Fibroblast of skin of abdomen (primary cell): ENCODE data around the gene PYGM.

ENCODE experiments used
- DNase-seq: peaks from one replicate; pipeline ENCODE4 v3.0.0-alpha.2; 2013

Gene PYGM

GRCh38 chr11:64734811-64735724 lies 24.7 kb downstream of the PYGM start:
- DNase-seq, result no peak

DNA sequence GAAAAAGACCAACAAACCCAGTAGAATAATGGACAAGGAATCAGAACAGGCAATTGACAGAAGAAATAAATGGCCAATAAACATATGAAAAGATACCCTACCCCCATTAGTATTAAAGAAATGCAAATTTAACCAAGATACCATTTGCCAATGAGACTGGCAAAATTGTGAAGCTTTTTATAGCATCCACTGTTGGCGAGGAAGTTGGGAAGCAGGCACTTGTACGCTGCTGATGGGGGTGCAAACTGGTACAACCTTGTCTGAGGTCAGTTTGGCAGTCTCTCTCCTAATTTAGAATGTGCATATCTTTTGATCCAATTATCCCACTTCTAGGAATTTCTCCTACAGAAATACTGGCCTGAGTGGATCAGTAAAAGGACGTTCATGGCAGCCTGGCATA lies 28.2 kb downstream of the PYGM start:
- no peak for DNase-seq

DNA sequence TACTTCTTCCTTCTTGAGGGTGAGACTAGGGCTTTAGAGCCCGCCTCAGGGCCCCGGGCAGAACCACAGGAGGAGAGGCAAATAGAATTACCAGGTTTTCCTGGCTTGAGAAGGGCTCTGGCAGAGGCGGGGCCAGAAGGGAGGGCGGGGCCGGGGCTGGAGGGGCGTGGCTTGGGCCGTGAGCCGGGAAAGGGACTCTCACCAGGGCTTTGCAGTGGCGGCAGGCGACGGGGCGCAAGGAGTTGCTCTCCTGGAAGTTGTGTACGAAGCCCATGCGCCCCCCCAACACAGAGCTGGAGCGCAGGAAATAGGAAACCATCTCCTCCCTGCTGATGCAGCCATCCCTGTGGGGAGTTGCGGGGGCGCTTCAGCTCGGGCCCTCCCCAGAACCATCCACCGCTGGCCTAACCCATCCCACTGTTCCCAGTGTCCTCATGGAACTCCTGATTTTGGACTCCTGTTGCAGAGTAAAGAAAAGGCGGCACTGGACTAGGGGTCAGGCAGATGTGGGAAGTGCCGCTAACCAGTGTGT lies 29.9 kb downstream of the PYGM start:
- DNase-seq, result no peak

DNA sequence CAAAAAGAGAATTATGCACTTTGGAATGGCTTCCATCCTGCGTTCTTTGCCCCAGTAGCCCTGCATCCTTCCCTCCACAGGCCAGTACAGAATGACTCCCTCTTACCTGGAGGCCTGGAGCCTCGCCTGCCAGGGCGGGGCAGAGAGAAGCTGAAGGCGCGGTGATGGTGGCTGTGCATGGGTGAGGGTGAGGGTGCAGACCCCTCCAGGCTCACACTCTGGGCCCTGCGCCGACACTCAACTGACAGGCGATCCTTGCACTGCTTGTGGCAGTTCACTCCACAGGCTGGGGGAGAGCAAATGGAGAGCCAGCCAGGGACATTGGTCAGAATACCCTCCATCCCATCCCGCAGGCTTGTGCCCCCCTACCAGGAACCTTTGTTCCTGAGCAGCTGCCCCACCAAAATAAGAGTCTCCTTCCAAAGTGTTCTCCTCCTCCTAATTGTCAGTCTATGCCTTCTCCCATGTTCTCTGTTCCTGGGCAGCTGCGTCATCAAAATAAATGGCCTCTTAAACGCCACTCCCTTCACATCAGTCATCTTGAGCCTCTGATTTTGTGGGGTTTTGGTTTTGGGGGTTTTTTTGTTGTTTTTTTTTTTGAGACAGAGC lies 30.9 kb downstream of the PYGM start:
- DNase-seq, result no peak

GRCh38 chr11:64726867-64727530 lies 32.8 kb downstream of the PYGM start:
- DNase-seq, result no peak

DNA sequence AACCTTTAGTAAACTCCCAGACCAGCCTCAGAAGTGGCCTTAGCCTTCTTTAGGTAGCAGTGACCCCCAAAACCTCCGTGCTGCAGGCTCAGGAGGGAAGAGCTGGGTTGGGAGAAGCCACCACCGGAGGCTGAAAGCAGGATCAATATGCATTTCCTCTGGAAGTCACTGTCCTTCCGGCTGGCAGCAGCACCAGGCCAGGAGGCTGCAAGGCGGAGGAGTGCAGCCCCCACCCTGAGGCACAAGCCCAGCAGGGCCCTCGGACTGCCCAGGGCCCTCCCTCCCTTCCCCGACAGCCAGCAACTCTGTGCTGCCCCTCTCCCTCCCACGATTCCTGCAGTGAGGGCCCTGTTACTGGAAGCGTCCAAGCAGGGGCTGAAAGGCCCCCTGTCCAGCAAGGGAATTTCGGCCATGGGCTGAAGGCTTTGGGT lies 33.5 kb downstream of the PYGM start:
- DNase-seq, result no peak

GRCh38 chr11:64724863-64725532 lies 34.8 kb downstream of the PYGM start:
- no peak for DNase-seq

DNA sequence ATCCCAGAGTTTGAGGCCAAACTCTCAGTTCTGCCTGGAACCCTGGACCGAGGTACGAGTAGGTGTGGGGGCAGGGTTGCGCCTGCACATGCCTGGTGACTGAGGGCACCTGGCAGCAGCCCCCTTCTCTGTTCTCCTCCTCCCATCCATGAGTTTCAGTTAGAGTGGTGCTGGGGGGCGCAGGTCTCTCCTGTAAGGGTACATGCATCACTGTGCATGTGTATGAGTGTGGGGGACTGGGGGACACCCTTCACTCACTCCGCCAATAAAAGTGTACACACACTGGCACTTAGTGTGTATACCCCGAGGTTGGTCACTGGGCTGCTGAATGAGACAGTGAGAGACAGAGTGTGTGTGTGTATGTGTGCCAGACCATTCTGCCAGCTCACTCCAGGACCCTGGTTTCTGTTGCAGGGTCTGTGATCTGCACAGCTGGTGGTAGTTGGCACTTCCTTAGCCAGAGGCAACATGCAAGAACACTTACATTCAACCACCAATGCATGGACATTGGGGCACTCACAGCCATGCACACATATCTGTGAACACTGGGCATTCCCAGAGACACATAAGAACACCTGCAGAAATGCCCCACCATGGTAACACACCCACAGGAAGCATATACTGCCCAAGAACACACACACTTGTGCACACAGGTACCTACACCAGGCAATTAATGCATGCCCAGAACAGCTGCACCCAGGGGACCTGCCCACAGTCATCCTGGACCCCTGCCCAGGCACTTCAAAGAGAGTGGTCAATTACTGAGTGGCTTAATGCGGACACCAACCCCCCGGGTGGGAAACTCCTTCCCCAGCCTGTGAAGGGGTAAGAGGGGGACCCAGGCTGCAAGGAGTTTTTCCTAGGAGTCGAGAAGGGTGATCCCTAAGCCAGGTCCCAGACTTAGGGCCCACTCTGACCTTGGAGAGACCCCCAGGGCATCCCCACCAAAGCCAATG lies 35.6 kb downstream of the PYGM start:
- no peak for DNase-seq

DNA sequence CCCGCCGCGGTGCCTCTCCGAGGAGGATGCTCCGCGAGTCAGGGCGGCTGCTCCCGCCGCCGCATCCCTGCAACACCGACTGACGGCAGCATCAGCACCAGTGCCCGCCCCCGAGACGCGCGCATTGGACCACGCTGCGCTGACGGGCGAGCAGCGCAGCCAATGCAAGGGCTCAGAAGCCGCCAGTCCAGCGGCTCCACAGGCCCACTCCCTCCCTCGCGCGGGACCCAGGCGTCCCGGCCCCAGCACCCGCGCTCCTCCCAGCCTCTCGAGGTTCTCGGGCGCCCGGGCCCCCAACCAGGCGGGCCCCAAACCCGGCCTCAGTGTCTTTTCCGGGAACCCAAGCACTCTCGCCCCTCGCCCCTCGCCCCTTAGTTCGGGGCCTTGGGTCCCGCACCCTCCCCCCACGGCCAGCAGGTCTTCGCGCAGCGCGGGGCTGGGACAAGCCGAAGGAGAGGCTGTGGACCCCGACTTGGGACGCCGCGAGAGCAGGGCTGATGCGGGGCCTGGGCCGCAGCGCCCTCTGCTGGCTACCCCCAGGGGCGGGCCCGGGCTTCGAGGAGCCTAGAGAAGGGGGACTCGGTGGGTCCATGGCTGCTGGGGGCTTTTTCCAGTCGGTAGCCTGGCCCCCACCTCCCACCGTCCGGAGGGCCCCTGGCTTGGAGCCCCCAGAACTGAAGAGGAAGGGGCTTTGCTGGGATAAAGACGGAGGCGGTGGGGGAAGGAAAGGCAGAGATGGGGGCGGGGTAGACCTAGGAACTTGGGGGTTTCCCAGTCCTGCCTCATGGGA lies 36.5 kb downstream of the PYGM start, which contains the start of gene NRXN2:
Gene NRXN2 (minus strand): TSS at position 81 of the 790 bp plus-strand sequence. CDS start 9,498 bp downstream, outside the sequence.
- peak; percentile 76 for DNase-seq

- DNase-seq, result no peak
Measured at GRCh38 chr11:64722141-64723065, 37.4 kb downstream of the PYGM start.

DNA sequence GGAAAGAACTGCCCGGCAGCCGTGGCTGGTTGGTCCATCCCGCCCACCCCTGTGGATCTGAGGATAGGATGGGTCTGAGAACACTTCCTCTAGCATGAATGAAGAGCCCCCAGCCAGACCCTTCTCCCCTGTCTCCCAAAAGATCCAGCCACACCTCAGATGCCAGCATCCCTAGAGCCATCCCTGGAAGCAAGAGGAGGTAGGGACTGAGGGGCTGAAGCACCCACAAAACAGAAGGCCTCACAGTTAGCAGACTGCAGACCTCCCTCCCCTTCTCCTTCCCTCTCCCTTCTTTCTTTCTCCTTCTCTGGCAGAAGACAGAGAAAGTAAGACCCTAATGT lies 38.4 kb downstream of the PYGM start:
- DNase-seq, result no peak

DNA sequence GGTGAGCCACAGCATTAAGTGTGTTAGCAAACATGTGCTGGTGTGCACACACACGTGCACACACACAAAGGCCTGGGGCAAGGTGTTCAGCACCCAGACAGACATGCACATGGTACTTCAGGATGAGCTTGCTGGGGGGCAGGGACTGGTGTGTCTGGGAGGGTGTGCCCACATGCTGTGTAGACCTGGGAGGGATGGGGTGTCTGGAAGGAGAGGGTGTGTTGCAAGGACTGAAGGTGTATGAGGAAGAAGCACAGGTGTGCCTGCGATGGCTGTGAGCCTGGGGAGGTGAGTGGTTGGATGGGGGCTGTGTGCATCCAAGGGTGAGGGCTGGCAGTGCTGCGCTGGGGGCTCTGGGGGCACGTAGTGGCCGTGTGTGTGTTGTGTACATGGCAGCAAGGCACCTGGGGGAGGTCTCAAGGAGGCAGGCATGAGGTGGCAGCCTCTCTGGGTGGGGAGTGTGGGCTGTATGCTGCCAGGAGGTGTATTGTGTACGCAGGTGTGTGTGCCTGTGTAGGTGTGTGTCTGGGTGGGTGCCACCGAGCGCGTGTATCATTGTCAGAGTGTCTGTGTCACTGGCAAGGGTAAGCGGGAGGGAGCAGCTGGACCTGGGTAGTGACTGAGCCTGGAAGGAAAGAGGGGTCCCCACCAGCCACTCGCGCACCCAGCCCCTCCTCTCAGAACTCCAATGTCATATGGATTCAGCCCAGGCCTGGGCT lies 39.0 kb downstream of the PYGM start:
- no peak for DNase-seq

GRCh38 chr11:64720167-64720566 lies 39.6 kb downstream of the PYGM start:
- DNase-seq, result no peak

GRCh38 chr11:64719406-64719805 lies 40.4 kb downstream of the PYGM start:
- DNase-seq, result no peak

DNA sequence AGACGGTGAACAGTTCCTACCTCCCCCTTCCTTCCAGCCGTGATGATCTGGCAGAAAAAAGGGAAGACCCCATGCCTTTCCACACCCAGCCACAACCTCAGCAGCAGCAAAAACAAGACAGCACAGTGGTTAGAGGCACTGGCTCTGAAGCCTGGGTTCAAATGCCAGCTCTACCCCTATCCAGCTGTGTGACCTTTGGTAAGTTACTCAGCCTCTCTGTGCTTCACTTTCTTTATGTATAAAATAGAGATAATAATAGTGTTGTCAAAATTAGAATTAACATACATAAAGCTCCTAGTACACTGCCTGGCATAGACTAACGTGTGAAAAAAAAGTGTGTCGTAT lies 41.0 kb downstream of the PYGM start:
- DNase-seq, result no peak

DNA sequence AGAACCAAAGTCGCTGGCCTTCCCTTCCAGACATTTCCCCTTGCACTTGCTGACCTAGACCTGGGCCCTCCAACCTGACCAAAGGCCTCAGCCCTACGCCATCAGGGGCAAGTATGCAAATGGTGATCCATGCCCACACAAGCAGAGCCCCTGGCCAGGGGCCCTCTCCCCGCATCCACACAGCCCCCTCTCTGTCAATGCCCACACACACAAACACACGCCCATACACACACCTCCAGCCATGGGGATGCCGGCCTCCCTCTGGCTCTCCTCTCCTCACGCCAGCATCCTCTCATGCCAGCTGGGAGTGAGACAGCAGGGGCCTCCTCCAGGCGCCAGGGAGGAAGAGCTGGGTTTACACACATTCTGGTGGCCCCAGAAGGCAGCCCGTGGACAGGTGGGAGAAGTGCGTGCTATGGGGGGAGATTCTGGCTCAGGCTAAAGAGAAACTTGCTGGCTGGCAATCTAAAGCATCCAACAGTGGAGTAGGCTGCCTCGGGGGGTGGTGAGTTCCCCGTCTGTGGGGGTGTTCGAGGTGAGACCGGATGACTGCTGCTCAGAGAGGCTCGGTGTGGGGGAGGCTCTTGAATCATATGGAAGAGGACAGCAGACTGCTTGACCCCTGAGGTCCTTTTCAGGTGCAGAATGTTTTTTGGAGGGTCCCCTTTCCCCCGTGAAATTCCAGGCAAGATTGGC lies 41.5 kb downstream of the PYGM start:
- no peak for DNase-seq

DNA sequence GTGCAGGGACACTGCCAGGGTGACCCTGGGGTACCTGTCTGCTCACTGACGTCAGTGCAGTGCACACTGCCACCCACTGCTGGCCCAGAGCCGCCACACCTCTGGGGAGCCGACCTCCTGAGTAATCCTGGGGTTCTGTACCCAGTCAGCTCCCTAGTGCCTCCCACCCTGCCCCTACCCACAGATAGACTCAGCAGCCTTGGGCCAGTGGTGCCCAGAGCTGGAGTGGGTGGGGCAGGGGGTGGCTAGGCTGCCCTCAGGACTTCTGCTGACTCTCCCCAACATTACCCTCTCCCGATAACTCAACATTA lies 42.6 kb downstream of the PYGM start:
- DNase-seq, result no peak

GRCh38 chr11:64716473-64717267 lies 43.1 kb downstream of the PYGM start:
- no peak for DNase-seq
